Esophagus muscularis mucosa (tissue), 4 donors: ENCODE data around the gene CELSR1. TPM values are rescaled to one million over a fixed set of nuclear protein-coding genes. Genes with fewer than 3 reads are reported as not detected.

Experiments
- DNase-seq: peaks from one replicate; pipeline ENCODE4 v3.0.0-alpha.2; 2017; ENCODE audit errors: extremely low spot score
- H3K27ac ChIP-seq, 4 donors: fragments of 200-600 bp; sonication (generic); replicated peaks in 1 of 4; 1 replicate in 3 of 4; 2 replicates in 1 of 4; pipeline ENCODE4 v1.5.1; 2016 to 2019; ENCODE audit warnings: mild to moderate bottlenecking in 1 of 4
- H3K27me3 ChIP-seq, 4 donors: fragments of 200-600 bp; sonication (generic); one replicate each; pipeline versions ENCODE4 v1.5.1 to v1.6.0; 2016 to 2019
- H3K36me3 ChIP-seq, 4 donors: fragments of 200-600 bp; sonication (generic); one replicate each; pipeline ENCODE4 v1.5.1; 2016 to 2019
- H3K4me1 ChIP-seq, 4 donors: fragments of 200-600 bp; sonication (generic); one replicate each; pipeline ENCODE4 v1.5.1; 2016 to 2019
- H3K4me3 ChIP-seq, 4 donors: fragments of 200-600 bp; sonication (generic); 1 replicate in 2 of 4; 2 replicates in 2 of 4; pipeline ENCODE4 v1.5.1; 2016 to 2019; ENCODE audit warnings: mild to moderate bottlenecking in 4 of 4, moderate library complexity in 1 of 4
- H3K9me3 ChIP-seq, 4 donors: fragments of 200-600 bp; sonication (generic); 1 replicate in 3 of 4; 2 replicates in 1 of 4; pipeline ENCODE4 v1.5.1; 2016 to 2019
- EP300 ChIP-seq: sonication (generic); formaldehyde crosslinking; IDR thresholded peaks from one replicate; pipeline ENCODE4 v1.6.1; 2017; ENCODE audit warnings: antibody characterized with exemption
- POLR2A ChIP-seq: fragments of 450-650 bp; IDR thresholded peaks from one replicate; pipeline ENCODE4 v1.6.1; 2017; ENCODE audit warnings: antibody characterized with exemption, moderate library complexity, mild to moderate bottlenecking, low read depth
- POLR2AphosphoS5 ChIP-seq, 2 donors: sonication (generic); formaldehyde crosslinking; IDR thresholded peaks; one replicate each; pipeline ENCODE4 v1.6.1; 2017; ENCODE audit warnings: antibody characterized with exemption in 2 of 2
- WGBS: methylation state at CpG from one replicate; pipeline ENCODE4 v1.1.5; 2018; 5-methylcytosine and 5-hydroxymethylcytosine counted together
- intact Hi-C: fragments of 100-400 bp; cut with DNase I; formaldehyde crosslinking; loops from one replicate; pipeline ENCODE4 v1.15.1; 2023
- total RNA-seq, 4 donors: library from RNA; depleted of rRNA; stranded (reverse); fragments of >200 nt; gene quantifications; one replicate each; pipeline versions ENCODE4 v1.1.0 to v1.2.1, GENCODE V29; 2016
- TF ChIP-seq, protein P1 (sequence below), 3 experiments: fragments of 200-600 bp in 2 of 3; fragments of 450-650 bp in 1 of 3; sonication (generic) in 2 of 3; IDR thresholded peaks; one replicate each; pipeline ENCODE4 v1.5.1; 2017 to 2019; ENCODE audit warnings: antibody characterized with exemption in 3 of 3, mild to moderate bottlenecking in 2 of 3, moderate library complexity in 1 of 3

Gene CELSR1
- total RNA-seq, 4 donors from 2014 or later: 2.5 to 2.7 (median 2.6) TPM

DNA sequence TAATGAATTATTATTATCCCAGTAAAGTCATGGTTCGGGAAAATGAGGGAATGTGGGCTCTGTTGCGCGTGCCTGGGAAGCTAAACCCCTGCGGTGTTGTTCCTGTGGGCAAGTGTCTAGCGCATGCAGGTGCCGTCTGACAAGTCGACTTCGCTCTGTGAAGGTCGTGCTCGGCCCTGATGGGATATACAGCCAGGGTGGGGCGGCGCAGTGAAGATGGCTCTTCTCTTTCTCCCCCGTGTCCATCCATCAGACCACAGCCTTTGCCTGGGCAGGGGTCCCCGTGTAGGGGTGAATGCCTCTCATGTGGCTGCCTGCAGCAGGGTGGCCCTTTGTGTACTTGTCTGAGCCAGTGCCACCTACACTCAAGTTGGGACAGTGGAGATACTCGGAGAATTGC is 214.7 kb downstream of the CELSR1 start:
- no peaks in the 10 kb centered on the region for H3K36me3 ChIP-seq
- intact Hi-C loops: no loop called here
- WGBS: 96% methylated on average over 15 of the region's 15 CpGs
- H3K4me3 ChIP-seq: no peak overlapping the region
- H3K9me3 ChIP-seq: no peaks in the 10 kb centered on the region
- DNase-seq: no peak
- H3K27ac ChIP-seq: no peak overlapping the region
- TF ChIP-seq POLR2A (no peak), EP300 (no peak)
- no peaks in the 10 kb centered on the region for H3K27me3 ChIP-seq
- no peaks in the 10 kb centered on the region for H3K4me1 ChIP-seq

DNA sequence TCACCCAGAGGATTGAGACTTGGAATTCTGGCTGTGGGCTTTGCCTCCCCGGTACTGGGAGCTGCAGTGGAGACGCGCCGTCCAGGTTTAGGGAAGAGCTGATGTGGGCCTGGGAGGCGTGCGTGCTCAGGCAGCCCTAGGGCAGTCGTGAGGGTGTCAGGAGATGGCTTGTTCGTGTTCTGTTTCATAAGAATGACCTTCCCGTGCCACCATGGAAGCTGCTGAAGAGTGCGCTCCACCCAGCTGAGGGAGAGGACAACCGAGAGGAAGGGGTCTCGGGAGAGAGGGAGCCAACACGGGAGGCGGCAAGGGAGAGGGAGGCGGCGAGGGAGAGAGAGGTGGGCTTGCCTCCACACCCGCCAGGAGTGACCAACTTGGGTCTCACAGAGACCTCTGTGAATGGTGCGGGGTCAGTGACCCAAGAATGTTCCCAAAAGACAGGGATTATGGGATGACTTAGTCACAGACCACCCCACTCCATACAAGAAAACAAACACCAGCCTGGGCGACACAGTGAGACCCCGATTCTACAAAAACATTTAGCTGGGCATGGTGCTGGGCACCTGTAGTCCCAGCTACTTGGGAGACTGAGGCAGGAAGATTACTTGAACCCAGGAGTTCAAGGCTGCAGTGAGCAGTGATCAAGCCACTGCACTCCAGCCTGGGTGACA is 216.6 kb downstream of the CELSR1 start:
- Histone ChIP-seq H3K27me3 (no peaks in the 10 kb centered on the region), H3K36me3 (no peaks in the 10 kb centered on the region), H3K4me1 (no peaks in the 10 kb centered on the region), H3K27ac (no peak overlapping the region), H3K4me3 (no peak overlapping the region), H3K9me3 (no peaks in the 10 kb centered on the region)
- intact Hi-C loops: no loop called here
- no peak for TF ChIP-seq EP300
- TF ChIP-seq, protein P1, sequence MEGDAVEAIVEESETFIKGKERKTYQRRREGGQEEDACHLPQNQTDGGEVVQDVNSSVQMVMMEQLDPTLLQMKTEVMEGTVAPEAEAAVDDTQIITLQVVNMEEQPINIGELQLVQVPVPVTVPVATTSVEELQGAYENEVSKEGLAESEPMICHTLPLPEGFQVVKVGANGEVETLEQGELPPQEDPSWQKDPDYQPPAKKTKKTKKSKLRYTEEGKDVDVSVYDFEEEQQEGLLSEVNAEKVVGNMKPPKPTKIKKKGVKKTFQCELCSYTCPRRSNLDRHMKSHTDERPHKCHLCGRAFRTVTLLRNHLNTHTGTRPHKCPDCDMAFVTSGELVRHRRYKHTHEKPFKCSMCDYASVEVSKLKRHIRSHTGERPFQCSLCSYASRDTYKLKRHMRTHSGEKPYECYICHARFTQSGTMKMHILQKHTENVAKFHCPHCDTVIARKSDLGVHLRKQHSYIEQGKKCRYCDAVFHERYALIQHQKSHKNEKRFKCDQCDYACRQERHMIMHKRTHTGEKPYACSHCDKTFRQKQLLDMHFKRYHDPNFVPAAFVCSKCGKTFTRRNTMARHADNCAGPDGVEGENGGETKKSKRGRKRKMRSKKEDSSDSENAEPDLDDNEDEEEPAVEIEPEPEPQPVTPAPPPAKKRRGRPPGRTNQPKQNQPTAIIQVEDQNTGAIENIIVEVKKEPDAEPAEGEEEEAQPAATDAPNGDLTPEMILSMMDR (IDR thresholded peaks at IDR 0.05): no peak
- no peak for TF ChIP-seq POLR2A
- TF ChIP-seq POLR2AphosphoS5 (IDR thresholded peaks at IDR 0.05): no peak
- 95% methylated on average over 20 of the region's 20 CpGs for WGBS
- no peak for DNase-seq

DNA sequence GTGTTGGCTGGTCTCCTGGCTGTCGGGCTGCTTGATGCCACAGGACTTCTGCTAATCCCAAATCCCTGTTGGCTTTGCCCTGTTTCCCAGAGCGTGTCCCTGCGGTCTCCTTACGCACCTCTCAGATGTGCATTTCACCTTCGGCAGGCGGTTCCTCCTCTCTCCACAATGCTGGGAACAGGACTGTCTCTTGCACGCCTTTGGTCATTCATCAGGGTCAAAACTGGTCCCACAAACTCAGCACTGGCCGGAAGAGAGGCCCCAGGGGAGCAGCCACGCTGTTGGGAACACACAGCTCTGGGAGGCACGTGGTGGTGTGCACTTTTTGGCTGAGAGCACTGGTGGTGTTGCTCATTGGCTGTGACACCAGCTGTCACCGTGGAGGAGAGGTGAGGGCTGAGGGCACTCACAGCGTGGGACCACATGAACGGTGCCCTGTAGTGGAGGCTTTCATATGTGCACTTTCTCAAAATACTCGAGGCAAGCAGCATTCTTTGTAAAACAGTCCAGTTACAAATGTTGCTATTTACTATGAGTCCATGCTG is 217.2 kb downstream of the CELSR1 start:
- DNase-seq: no peak
- H3K27me3 ChIP-seq: no peaks in the 10 kb centered on the region
- intact Hi-C loops: no loop called here
- H3K36me3 ChIP-seq: no peaks in the 10 kb centered on the region
- no peak overlapping the region for H3K4me3 ChIP-seq
- no peaks in the 10 kb centered on the region for H3K9me3 ChIP-seq
- no peaks in the 10 kb centered on the region for H3K4me1 ChIP-seq
- H3K27ac ChIP-seq: no peak overlapping the region
- TF ChIP-seq POLR2AphosphoS5 (IDR thresholded peaks at IDR 0.05) (no peak), EP300 (no peak), POLR2A (no peak)
- TF ChIP-seq, protein P1 (IDR thresholded peaks at IDR 0.05): no peak
- 90% methylated on average over 14 of the region's 14 CpGs for WGBS

DNA sequence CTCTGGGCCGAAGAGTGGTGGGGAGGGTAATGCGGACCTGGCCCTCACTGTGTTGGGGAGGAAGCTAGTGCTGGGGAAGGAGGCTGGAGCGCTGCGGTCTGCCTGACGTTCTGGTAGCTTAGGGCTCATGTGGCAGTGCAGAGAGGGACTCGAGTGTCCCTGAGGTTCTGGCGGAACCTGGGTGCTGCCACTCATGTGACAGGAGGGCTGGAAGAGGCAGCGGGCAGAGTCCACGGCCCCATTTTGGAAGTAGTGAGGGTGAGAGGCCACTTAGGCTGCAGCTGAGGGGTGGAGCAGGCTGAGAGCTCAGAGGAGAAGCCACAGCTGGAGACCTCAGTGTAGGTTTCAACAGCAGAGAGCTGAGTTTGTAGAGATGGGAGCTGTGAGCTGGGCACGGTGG is 218.1 kb downstream of the CELSR1 start:
- no peaks in the 10 kb centered on the region for H3K4me1 ChIP-seq
- no peak overlapping the region for H3K4me3 ChIP-seq
- H3K9me3 ChIP-seq: no peaks in the 10 kb centered on the region
- no peaks in the 10 kb centered on the region for H3K27me3 ChIP-seq
- no peak for DNase-seq
- no peak overlapping the region for H3K27ac ChIP-seq
- intact Hi-C loops: no loop called here
- TF ChIP-seq EP300 (no peak), POLR2A (no peak), POLR2AphosphoS5 (IDR thresholded peaks at IDR 0.05) (no peak)
- TF ChIP-seq, protein P1 (IDR thresholded peaks at IDR 0.05): no peak
- 93% methylated on average over 10 of the region's 10 CpGs for WGBS
- H3K36me3 ChIP-seq: no peaks in the 10 kb centered on the region

DNA sequence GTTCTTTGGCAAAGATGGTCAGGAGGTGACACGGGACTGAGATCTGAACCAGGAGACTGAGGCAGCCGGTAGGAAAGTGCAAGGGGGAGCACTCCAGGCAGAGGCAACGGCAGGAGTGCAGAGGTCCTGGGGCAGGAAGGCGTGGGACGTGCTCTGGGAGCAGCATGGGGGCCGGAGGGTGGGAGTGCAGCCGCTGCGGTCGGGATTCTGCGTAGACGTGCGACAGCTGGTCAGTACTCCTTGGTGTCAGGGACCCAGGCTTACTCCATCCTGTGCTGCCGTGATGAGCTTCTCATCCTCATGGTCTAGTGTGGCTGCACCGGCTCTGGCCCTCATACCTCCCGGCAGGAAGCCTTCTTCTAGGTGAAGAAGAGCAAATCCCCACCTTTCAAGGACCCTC is 218.8 kb downstream of the CELSR1 start:
- intact Hi-C loops: no loop called here
- WGBS: 97% methylated on average over 14 of the region's 15 CpGs
- Histone ChIP-seq H3K4me3 (no peak overlapping the region), H3K36me3 (no peaks in the 10 kb centered on the region), H3K27me3 (no peaks in the 10 kb centered on the region), H3K9me3 (no peaks in the 10 kb centered on the region), H3K27ac (no peak overlapping the region), H3K4me1 (no peaks in the 10 kb centered on the region)
- TF ChIP-seq, protein P1 (IDR thresholded peaks at IDR 0.05): no peak
- TF ChIP-seq POLR2A (no peak), EP300 (no peak), POLR2AphosphoS5 (IDR thresholded peaks at IDR 0.05) (no peak)
- no peak for DNase-seq
